SU-DHL-6 (cell line): ENCODE results near the gene PECR.

Experiments used
- H2AFZ ChIP-seq: fragments of 200-600 bp; sonication (generic); 2 replicates; pipeline ENCODE4 v1.6.1; 2014; ENCODE audit warnings: low read depth, mild to moderate bottlenecking, moderate library complexity, mixed read lengths, antibody characterized with exemption, low read length; ENCODE audit not compliant: severe bottlenecking
- H3F3A ChIP-seq: fragments of 200-600 bp; shearing (Covaris generic); 2 replicates; pipeline ENCODE4 v1.6.0; 2016; ENCODE audit warnings: antibody characterized with exemption, mild to moderate bottlenecking; ENCODE audit not compliant: insufficient read depth
- H3K27ac ChIP-seq: fragments of 200-600 bp; sonication (generic); 2 replicates; pipeline ENCODE4 v1.5.1; 2016; ENCODE audit warnings: low read depth, mild to moderate bottlenecking, low read length, moderate library complexity, mixed read lengths
- H3K27me3 ChIP-seq: fragments of 200-600 bp; sonication (generic), shearing (Covaris generic); 2 replicates; pipeline ENCODE4 v1.6.0; 2014; ENCODE audit warnings: mild to moderate bottlenecking, low read length
- H3K36me3 ChIP-seq: fragments of 200-600 bp; sonication (generic); 2 replicates; pipeline ENCODE4 v1.6.1; 2014; ENCODE audit warnings: mild to moderate bottlenecking, low read length, mixed read lengths
- H3K4me2 ChIP-seq: fragments of 300-600, 200-600 bp; shearing (Covaris generic), sonication (generic); 2 replicates; pipeline ENCODE4 v1.6.0; 2014; ENCODE audit warnings: low read length, low read depth, mild to moderate bottlenecking; ENCODE audit not compliant: poor library complexity, severe bottlenecking
- H3K4me3 ChIP-seq: fragments of 200-600 bp; sonication (generic); 2 replicates; pipeline ENCODE4 v1.5.1; 2014; ENCODE audit warnings: antibody characterized with exemption, low read length, mild to moderate bottlenecking, mixed read lengths; ENCODE audit not compliant: insufficient read depth, poor library complexity, severe bottlenecking
- H3K79me2 ChIP-seq: fragments of 200-600 bp; sonication (generic); 2 replicates; pipeline ENCODE4 v1.6.1; 2014; ENCODE audit warnings: mild to moderate bottlenecking, low read length, moderate library complexity; ENCODE audit not compliant: insufficient read depth
- H3K9ac ChIP-seq: fragments of 200-600 bp; sonication (generic); 2 replicates; pipeline ENCODE4 v1.7.0; 2014; ENCODE audit warnings: mild to moderate bottlenecking, low read length
- H3K9me2 ChIP-seq: fragments of 200-600 bp; sonication (generic); replicated peaks from 2 replicates; pipeline ENCODE4 v1.6.1; 2014; ENCODE audit warnings: low read length; ENCODE audit not compliant: insufficient read depth
- H3K9me3 ChIP-seq: fragments of 200-600 bp; sonication (generic); 2 replicates; pipeline ENCODE4 v1.6.1; 2014; ENCODE audit warnings: low read length, mixed read lengths; ENCODE audit not compliant: insufficient read depth
- H4K20me1 ChIP-seq: fragments of 200-600 bp; sonication (generic); 2 replicates; pipeline ENCODE4 v1.6.1; 2014; ENCODE audit warnings: low read depth, mild to moderate bottlenecking, antibody characterized with exemption, low read length, moderate library complexity, mixed read lengths
- EZH2phosphoT487 ChIP-seq: fragments of 200-600 bp; sonication (generic), shearing (Covaris generic); conservative IDR thresholded peaks from 2 replicates; pipeline ENCODE4 v1.6.1; 2018; ENCODE audit warnings: mild to moderate bottlenecking, antibody characterized with exemption, low read length, moderate library complexity, mixed read lengths
- TF ChIP-seq, protein P1 (sequence below): fragments of 200-600 bp; sonication (generic); IDR thresholded peaks from one replicate; pipeline ENCODE4 v1.5.1; 2017; ENCODE audit warnings: antibody characterized with exemption, mild to moderate bottlenecking, low read length, moderate library complexity; ENCODE audit not compliant: insufficient read depth, poor library complexity, severe bottlenecking

The PECR gene

GRCh38 chr2:216002693-216003092, 78.9 kb downstream of the PECR start:
- Histone ChIP-seq H3K4me2 (no peak overlapping the region), H3K27ac (no peak overlapping the region), H3F3A (no peaks in the 10 kb centered on the region), H4K20me1 (no peaks in the 10 kb centered on the region), H3K36me3 (no peaks in the 10 kb centered on the region), H2AFZ (no peak overlapping the region), H3K9me3 (no peaks in the 10 kb centered on the region), H3K9ac (no peak overlapping the region), H3K4me3 (no peak overlapping the region), H3K79me2 (no peaks in the 10 kb centered on the region), H3K27me3 (no peaks in the 10 kb centered on the region), H3K9me2 (no peaks in the 10 kb centered on the region)
- TF ChIP-seq, protein P1, sequence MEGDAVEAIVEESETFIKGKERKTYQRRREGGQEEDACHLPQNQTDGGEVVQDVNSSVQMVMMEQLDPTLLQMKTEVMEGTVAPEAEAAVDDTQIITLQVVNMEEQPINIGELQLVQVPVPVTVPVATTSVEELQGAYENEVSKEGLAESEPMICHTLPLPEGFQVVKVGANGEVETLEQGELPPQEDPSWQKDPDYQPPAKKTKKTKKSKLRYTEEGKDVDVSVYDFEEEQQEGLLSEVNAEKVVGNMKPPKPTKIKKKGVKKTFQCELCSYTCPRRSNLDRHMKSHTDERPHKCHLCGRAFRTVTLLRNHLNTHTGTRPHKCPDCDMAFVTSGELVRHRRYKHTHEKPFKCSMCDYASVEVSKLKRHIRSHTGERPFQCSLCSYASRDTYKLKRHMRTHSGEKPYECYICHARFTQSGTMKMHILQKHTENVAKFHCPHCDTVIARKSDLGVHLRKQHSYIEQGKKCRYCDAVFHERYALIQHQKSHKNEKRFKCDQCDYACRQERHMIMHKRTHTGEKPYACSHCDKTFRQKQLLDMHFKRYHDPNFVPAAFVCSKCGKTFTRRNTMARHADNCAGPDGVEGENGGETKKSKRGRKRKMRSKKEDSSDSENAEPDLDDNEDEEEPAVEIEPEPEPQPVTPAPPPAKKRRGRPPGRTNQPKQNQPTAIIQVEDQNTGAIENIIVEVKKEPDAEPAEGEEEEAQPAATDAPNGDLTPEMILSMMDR: no peak
- TF ChIP-seq EZH2phosphoT487: no peak

DNA sequence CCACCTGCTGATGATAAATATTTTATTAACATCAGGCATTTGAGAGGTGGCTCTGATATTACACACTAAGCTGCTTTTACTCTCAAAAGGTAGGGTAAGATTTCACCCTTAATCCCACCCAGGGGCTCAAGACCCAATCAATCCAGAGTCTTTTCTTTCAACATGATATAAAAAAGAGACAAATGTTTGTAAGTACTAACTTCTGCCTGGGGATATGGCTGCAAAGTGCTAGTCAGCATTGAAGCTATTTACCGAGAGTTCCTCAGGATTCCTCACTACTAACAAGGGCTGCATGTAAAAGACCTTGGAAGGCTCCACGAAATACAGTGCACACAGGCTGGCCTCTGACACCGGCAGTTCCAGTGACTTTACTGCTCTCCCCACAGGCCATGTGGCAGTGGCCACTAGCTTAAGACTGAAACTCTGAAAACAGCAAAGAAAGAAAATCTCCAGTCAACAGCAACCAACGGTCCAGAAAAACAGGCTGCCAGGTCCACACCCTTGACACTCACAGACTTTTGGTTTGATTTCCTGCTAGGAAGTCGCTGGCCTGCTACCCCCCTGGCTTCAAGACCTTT, 79.4 kb downstream of the PECR start:
- H3K9ac ChIP-seq: no peak overlapping the region
- H2AFZ ChIP-seq: no peak overlapping the region
- no peak overlapping the region for H3K4me2 ChIP-seq
- H3F3A ChIP-seq: no peaks in the 10 kb centered on the region
- no peaks in the 10 kb centered on the region for H4K20me1 ChIP-seq
- no peaks in the 10 kb centered on the region for H3K27me3 ChIP-seq
- no peaks in the 10 kb centered on the region for H3K79me2 ChIP-seq
- H3K36me3 ChIP-seq: no peaks in the 10 kb centered on the region
- H3K9me3 ChIP-seq: no peaks in the 10 kb centered on the region
- no peak overlapping the region for H3K4me3 ChIP-seq
- H3K9me2 ChIP-seq: no peaks in the 10 kb centered on the region
- TF ChIP-seq, protein P1: no peak
- H3K27ac ChIP-seq: no peak overlapping the region

GRCh38 chr2:216001216-216002100, 80.2 kb downstream of the PECR start:
- H3F3A ChIP-seq: no peaks in the 10 kb centered on the region
- H3K4me3 ChIP-seq: no peak overlapping the region
- H3K9me2 ChIP-seq: no peaks in the 10 kb centered on the region
- H3K27me3 ChIP-seq: no peaks in the 10 kb centered on the region
- H3K79me2 ChIP-seq: no peaks in the 10 kb centered on the region
- H3K36me3 ChIP-seq: no peaks in the 10 kb centered on the region
- H3K27ac ChIP-seq: no peak overlapping the region
- no peak overlapping the region for H3K4me2 ChIP-seq
- TF ChIP-seq, protein P1: no peak
- no peak for TF ChIP-seq EZH2phosphoT487
- no peak overlapping the region for H2AFZ ChIP-seq
- H3K9ac ChIP-seq: no peak overlapping the region
- H3K9me3 ChIP-seq: no peaks in the 10 kb centered on the region
- H4K20me1 ChIP-seq: no peaks in the 10 kb centered on the region
